HG03159 (cell line): ENCODE results near the gene SPIN1.

ENCODE experiments used
- ATAC-seq: cut with Tn5 transposase; IDR thresholded peaks from one replicate; pipeline ENCODE4 v1.9.1; 2021; ENCODE audit warnings: mild to moderate bottlenecking, moderate library complexity; ENCODE audit not compliant: unreplicated experiment

The SPIN1 gene

DNA sequence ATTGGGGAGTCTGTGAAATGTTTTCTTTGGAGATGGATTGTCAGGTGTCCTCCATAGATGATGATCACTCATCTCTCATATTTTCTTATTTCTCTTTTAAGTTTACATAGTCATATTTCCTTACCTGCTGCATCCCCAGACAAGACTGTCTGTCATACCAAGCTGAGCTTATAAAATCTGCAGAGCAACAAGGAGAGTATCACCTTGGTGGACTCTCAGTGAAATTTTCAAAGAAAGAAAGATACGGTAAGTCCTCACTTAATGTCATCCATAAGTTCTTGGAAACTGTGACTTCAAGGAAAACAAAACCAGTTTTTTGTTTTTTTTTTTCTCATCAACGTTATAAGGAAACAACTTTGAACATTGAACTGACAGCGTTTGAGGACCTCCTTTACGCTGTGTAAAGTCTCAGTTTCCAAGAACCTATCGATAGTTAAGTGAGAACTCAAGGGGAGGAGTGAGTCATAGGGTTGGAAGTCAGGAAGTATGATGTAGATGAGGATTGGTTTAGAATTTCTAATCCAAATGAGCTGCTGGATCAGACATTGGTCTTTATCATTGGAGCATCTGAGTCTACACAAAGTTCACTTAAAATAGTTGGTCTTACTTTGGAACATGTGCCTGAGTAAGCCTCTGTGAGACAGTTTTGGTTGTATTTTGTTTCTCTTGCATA is 45.5 kb downstream of the SPIN1 start:
- no peak for ATAC-seq

GRCh38 chr9:88435336-88435735 is 47.1 kb downstream of the SPIN1 start:
- ATAC-seq, result no peak

- no peak for ATAC-seq
These were observed 48.1 kb downstream of the SPIN1 start for GRCh38 chr9:88436379-88436778.

DNA sequence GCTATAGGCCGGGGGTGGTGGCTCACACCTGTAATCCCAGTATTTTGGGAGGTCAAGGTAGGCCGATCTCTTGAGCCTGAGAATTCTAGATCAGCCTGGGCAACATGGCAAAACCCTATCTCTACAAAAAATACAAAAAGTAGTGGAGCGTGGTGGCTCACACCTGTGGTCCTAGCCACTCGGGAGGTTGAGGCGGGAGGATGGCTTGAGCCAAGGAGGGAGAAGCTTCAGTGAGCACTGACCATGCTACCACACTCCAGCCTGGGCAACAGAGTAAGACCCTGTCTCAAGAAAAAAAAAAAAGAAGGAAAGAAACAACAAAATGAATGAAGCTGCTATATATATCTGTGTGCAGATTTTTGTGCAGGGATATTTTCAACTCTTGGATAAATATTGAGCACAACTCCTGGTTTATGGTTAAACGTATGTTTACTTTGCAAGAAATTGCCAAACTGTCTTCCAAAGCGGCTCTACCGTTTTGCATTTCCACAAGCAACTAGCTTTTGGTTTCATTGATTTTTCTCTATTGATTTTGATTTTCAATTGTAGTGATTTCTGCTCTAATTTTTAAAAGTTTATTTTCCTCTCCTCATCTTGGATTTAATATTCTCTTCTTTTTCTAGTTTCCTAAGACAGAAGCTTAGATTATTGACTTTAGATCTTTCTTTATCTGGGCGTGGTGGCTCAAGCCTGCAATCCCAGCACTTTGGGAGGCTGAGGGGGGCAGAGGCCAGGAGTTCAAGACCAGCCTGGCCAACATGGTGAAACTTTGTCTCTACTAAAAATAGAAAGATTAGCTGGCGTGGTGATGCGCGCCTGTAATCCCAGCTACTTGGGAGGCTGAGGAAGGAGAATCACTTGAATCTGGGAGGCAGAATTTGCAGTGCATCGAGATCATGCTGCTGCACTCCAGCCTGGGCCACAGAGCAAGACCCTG is 49.2 kb downstream of the SPIN1 start:
- no peak for ATAC-seq

DNA sequence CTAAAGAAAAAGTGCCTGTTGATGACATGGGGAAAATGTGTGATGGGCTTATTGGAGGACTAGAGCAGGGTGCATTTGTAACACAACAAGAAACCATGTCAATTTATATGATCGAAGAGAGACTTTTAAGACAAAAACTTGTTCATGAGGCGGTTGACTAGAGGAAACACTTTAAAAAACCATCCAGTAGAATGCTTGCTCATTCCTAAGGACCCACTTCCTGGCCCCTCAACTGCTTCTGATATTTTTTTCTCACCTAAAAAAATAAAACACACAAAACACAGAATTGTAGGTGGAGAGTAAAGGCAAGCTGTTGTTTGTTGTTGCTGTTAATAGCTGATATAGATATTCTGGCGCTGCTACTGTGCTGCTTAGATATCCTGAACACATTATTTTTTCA is 50.6 kb downstream of the SPIN1 start:
- no peak for ATAC-seq

- no peak for ATAC-seq
These were observed 53.2 kb downstream of the SPIN1 start for GRCh38 chr9:88441301-88442007.

DNA sequence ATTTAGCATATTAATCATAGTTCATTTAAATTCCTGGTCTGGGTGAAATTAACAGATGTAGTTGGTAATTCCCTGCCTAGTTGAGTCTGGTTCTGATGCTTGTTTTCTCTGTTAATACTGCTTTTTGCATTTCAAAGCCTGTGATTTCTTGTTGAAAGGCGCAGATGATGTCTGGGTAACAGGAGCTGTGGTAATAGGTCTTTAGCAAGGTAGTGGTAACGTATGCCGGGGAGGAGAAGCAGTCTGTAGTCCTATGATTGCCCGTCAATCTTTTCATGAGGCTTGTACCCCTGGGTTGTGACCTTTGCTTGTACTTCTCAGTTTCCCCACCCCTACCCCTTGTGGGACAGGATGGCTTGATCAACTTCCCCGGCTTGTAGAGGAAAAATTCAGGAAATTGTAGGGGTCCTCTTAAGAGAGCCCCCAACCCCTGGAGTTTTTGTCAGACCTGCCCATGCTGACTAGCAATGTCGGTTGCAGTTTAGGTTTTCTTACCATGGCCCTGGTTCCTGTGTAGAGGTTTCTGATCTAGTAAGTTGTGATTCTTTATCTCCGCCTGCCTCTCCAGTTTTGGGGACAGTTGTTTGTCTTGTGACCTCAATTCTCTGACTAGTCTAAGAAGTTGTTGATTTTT is 55.4 kb downstream of the SPIN1 start:
- no peak for ATAC-seq

DNA sequence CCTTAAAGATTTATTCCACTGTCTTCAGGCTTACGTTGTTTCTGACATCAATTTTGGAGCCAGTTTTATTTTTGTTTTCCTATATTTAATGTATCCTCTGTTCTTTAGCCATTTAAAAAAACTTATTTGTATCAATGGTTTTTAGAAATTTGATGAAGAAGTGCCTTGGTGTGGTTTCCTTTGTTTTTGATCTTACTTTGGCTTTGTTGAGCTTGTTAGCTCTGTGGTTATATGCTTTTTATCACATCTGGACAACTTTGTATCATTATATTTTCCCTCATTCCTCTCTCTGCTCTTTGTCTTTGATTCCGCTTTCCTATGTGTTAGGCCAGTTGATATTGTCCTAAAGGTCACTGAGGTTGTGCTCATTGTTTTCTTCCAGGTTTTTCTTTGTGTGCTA is 58.5 kb downstream of the SPIN1 start:
- ATAC-seq, result no peak

DNA sequence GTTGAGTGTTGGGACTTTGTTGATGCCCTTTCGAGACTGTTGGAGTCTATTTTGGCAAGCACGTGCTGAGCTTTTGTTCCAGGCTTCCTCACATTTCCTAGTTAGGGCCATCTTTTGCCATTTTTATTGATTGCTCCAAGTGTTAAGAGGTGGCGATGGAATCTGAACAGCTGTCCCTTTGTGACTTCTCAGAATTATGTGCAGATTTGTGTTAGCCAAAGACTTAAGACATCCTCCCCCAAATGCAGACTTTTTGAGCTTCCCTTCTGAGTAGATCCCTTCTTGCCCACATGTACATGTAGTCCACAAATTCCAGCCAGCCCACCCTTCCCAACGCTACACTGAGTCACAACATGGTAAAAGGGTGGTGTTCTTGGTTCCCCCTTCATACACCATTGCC is 59.2 kb downstream of the SPIN1 start:
- ATAC-seq, result no peak

DNA sequence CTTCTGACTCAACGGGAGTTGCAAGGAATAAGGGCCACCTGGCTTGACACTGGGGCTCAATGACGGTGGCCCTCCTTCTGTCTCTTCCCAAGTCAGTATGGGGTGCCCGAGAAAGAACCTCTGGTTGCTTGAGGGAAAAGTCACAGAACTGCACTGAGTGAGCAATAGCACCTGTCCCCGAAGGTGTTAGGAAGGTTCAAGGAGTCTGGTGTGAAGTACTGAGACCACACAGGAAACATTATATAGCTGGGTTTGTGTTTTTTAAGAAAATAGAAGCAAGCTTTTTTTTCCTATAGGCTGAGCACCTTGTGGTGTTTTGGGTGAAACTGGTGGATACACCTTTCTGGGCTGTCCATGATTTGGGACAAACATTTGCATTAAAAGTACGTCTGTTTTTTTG is 62.9 kb downstream of the SPIN1 start:
- ATAC-seq, result no peak

DNA sequence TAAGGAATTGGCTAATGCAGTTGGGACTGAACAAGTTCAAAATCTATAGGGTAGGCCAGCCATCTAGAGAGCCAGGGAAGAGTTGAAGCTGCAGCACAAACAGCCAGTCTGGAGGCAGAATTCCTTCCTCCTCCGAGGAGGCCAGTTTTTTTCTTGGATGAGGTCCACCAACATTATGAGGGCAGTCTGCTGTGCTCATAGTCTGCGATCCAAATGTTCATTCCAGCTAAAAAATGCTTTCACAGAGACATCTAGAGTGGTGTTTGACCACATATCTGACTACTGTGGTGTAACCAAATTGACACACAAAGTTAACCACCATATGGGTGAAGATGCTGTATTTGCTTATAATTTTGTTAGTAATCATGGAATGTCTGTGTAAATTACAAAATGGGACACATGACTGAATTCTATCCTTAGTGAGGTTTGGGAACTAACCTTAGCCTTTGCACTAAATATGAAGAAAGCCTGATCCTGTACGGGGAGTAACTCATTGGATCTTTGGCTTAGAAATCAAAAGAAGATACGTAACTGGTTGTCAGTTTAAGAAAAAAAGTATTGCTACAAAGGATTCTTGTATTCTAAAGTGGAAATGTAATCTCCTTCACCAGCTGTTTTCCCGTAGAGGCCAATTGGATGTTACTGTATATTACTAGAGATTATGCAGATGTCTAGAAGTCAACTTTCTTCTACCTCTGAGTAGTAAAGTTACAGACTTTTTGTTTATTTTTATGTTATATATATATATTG is 70.6 kb downstream of the SPIN1 start:
- no peak for ATAC-seq

GRCh38 chr9:88460587-88461332 is 72.5 kb downstream of the SPIN1 start:
- ATAC-seq, result no peak

DNA sequence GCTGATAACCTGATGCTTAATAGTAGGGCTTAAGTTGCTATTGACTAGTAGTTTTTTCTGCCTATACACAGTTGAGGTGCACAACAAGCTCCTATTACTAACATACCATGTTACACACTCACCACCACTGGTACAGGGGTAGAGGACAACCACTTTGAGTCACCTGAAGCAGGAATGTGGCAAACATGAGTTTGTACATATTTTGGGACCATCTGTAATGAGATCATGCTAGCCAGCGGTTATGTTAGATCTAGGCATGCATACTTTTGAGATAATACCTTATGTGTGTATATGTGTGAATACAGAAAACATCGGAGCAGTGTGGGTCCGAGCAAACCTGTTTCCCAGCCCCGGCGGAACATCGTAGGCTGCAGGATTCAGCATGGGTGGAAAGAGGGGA is 73.9 kb downstream of the SPIN1 start:
- no peak for ATAC-seq

- no peak for ATAC-seq
These were observed 76.6 kb downstream of the SPIN1 start for GRCh38 chr9:88464851-88465250.

DNA sequence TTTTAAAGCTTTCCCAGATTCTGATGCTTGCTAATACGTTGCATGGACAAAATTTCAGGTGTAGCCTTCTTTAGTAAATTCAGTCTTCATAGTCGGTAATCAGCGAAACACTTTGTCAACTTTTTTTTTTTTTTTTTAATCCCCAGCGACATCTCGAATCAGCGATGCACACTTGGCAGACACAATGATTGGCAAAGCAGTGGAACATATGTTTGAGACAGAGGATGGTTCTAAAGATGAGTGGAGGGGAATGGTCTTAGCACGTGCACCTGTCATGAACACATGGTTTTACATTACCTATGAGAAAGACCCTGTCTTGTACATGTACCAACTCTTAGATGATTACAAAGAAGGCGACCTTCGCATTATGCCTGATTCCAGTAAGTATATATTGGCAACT is 80.0 kb downstream of the SPIN1 start:
- ATAC-seq, result no peak

DNA sequence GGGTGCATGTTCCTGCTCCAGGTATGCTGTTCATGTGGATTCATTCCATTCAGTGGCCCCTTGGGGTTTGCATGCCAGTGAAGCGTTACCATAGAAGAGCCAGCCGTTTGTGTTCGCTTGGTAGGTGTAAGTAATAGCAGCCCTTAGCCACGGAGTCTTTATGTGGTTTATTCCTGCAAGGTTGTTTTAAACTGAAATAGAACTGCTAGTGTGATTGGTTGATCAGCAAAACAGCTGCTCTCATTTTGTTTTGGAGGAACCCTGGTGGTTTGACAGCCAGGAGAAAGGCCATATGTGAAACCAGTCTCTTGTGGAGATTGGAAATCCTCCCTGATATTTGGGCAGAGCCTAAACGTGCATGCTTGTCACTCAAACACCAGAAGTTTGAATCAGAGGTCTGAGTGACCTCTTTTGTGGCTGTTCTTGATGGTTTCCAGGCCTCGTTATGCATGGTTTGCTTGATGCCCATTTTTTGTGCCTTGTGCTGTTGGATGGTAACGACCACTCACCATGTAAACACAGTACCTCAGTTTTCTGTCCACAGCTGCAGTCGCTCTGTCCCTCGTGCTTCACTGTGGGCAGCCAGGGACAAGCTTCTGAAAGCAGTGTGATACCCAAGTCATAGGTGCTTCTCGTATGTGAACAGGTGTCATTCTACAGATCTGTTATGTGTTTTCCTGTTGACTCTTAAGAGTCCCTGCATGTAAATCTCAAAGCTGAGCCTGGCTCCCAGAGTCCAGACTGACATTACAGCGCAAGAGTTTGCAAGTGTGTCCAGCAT is 88.4 kb downstream of the SPIN1 start:
- ATAC-seq, result no peak

GRCh38 chr9:88477300-88477751 is 89.1 kb downstream of the SPIN1 start:
- ATAC-seq, result no peak

DNA sequence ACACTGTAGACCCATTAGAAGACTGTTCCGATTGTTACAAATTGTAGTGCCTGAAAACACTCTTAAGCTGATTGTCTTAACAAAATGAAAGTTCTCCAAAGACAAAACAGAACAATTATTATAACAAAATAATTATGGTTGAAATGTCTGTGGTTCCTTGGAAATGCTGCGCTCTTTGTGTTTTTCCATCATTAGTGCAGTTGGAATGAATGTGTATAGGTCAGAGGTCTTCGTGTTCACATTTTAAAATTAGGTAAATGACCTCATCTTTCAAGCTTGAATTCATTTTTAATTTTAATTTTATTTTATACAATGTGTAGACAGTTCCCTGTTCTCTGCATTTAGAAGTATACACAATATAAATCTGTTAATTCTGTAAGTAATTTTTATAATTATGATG is 90.0 kb downstream of the SPIN1 start:
- no peak for ATAC-seq

DNA sequence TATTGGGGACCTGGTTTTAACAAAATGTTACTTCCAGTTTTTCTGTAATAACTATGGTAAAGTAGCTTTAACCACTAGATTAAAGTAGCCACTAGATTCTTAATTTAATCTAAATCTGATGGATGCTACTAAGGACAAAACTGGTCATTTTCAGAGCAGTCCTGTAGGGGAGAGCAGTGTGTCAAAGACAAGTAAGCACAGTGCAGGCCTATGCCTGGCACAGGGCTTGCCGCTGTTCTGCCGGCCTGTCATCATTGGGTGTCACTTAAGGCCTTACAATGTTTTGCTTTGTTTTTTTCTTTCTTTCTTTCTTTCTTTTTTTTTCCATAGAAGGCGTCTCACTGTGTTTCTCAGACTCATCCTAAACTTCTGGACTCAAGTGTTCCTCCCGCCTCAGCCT is 93.7 kb downstream of the SPIN1 start:
- no peak for ATAC-seq
